HG02981 (cell line): ENCODE measurements around the gene DGCR2.

Experiments used
- ATAC-seq: cut with Tn5 transposase; IDR thresholded peaks from one replicate; pipeline ENCODE4 v1.9.1; 2021; ENCODE audit warnings: mild to moderate bottlenecking, moderate library complexity; ENCODE audit not compliant: unreplicated experiment

The DGCR2 gene

DNA sequence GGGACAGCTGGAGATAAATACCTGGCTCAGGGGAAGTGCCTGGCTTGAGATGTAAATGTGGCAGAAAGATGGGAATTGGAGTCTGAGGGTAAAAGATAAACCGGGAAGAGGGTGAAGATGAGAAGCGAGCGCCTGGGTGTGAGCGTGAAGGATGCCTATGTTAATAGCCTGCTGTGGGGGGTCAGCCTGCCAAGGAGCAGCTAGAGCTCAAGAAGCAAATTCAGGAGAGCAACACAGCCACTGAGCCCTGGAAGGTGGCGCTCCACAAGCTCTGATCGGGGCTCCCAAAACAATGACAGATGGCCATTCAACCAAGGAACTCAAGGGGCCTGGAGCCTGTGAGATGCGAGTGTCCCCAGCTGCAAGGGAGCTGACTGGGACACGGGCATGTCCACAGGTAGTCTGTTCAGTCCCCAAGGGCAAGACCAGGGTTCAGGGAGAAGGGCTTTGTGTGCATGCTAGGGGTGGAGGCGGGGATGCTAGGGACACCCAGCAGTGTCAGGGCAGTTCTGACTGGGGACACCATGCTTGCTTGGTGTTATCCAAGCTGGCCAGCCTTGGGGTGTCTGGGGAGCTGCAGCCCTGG is 25.1 kb upstream of the DGCR2 start:
- no peak for ATAC-seq

DNA sequence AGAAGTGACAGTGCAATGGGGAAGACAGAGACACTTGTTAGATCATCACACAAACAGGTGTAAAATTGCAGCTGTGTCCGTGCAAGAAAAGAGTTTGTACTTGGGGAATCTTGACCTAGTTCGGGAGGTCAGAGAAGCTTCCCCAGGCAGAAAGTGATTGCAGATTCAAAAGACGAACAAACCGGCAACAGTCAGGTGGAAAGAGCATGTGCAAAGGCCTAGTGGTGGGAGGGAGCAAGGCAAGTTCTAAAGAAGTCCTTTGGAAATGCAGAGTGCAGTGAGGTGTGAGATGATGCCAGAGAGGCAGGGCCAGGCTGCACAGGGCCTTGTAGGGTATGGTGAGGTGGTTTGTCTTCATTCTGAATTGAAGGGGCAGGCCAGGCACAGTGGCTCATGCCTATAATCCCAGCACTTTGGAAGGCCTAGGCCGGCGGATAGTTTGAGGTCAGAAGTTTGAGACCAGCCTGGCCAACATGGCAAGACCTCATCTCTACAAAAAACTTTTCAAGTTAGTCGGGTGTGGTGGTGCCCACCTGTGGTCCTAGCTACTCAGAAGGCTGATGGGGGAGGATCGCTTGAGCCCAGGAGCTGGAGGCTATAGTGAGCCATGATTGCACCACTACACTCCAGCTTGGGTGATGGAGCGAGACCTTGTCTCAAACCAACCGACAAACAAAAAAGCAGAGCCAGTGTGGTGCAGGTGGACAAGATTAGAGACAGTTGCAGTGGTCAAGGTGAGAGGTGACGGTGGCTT is 24.2 kb upstream of the DGCR2 start:
- no peak for ATAC-seq

DNA sequence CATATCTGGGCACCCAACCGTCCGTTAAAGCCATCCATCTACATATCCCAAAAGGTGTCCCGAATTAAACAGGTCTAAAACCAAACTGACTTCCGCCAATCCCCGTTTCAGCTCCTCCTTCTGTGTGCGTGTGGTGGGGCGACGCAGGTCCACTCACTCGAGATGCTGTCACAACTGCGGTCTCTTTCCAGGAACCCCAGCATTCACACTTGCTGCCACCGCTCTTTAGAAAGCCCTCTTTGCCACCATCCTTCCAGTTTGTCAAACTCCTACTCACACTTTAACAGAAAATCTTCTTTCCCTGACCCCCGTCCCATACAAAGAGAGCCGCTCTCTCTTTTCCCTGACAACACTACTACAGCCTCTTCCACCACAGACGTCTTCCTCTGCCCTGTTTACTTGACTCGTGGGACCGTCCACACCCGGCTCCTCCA is 21.8 kb upstream of the DGCR2 start:
- ATAC-seq, result no peak

GRCh38 chr22:19143212-19143611 is 21.0 kb upstream of the DGCR2 start:
- ATAC-seq, result no peak

DNA sequence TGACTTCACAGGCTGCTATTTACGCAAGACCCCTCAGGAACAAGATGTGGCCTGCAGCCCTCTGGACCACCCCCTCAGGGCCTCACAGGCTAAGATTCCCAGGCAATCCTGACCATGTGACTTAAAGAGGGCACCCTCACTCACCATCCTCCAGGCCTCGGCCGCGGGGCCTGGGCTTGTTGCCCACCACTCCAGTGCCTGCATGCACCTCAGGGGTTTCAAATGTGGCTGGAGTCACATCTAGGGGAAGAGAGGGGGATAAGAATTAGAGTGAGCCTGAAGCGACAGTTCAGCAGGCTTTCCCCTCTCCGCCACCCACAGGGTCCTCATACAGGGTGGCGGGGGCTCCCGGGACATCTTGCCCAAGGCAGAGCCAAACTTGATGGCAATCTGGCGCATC is 20.2 kb upstream of the DGCR2 start:
- ATAC-seq, result no peak

DNA sequence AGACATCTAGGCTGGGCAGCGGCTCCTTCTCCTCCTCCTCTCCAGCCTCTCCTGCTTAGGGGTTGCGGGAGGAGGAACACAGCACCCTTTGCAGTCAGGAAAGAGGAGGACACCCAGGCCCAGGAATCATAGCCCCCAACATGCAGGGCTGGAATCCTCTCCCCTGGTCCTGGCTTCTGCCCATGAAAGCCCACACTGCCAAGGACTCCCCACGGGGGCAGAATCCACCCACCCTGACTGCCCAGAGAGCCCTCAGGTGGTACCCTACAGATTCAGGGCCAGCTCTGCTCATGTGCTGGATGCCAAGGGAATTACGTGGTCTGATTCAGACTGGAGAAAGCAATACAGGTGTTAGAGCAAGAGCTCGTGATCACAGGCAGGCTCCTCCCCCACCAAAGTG is 17.8 kb upstream of the DGCR2 start:
- no peak for ATAC-seq

- ATAC-seq, result no peak
These were observed 16.8 kb upstream of the DGCR2 start for GRCh38 chr22:19139001-19139356.

DNA sequence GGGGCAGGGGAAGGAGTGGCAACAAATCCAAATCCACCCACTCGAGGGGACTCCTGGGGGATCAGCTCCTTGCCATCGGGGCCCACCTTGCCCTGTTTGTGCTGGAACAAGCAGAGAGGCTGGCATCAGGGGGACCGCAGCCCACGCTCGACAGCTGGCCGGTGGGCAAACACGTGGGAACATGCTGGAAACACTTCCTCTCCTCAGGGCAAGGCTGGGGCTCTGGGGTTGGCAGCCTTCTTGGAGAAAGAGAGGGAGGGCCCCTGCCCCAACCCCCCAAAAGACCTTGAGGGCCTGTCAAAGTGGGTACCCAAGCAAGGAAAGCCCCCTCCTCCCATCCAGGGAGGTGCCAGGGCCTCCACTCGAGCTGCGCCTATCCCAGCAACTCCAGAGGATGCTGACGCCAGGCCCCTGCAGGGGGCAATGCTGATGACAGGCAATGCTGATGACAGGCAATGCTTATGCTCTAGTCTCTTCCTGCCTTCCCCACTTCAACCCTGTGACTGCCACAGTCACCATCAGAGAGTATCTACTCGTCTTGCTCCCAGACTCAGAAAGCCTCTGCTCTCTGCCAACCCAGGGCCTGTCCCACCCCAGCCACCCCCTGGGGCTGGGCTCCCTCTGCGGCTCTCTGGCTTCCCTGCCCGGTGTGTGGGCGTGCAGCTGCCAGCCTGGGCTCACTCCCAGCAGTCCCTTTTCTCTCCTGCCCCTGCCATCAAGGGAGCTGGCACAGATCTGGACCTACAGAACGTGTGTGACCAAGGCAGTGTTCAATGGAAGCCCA is 16.2 kb upstream of the DGCR2 start:
- ATAC-seq, result no peak

GRCh38 chr22:19137384-19138216 is 15.4 kb upstream of the DGCR2 start:
- no peak for ATAC-seq

DNA sequence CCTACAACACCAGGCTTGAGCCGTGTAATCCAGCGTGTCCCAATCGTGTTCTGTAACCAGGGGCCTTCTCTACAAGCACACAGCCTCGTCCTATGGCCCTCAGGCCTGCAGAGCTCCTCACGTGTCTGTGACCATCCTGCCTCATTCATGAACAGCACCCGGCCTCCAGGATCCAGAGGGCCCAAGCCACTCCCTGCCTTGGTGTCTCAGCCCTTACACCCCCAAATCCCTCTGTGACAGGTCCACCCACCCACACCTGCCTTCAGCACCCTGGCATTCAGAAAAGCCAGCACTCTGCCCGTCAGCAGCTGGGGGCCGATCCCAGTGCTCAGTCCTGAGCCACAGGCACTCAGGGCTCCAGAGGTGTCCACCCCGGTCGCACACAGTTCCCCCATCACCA is 14.7 kb upstream of the DGCR2 start:
- no peak for ATAC-seq

- ATAC-seq, result no peak
These were observed 12.7 kb upstream of the DGCR2 start for GRCh38 chr22:19134874-19135273.

GRCh38 chr22:19134176-19134831 is 12.1 kb upstream of the DGCR2 start:
- no peak for ATAC-seq

GRCh38 chr22:19133561-19133960 is 11.3 kb upstream of the DGCR2 start:
- ATAC-seq, result no peak

- no peak for ATAC-seq
These were observed 10.6 kb upstream of the DGCR2 start for GRCh38 chr22:19132693-19133400.

GRCh38 chr22:19132153-19132552 is 9.9 kb upstream of the DGCR2 start:
- ATAC-seq, result no peak

DNA sequence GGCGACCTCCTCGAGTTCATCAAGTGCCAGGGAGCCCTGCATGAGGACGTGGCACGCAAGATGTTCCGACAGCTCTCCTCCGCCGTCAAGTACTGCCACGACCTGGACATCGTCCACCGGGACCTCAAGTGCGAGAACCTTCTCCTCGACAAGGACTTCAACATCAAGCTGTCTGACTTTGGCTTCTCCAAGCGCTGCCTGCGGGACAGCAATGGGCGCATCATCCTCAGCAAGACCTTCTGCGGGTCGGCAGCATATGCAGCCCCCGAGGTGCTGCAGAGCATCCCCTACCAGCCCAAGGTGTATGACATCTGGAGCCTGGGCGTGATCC is 9.4 kb upstream of the DGCR2 start:
- ATAC-seq, result no peak

DNA sequence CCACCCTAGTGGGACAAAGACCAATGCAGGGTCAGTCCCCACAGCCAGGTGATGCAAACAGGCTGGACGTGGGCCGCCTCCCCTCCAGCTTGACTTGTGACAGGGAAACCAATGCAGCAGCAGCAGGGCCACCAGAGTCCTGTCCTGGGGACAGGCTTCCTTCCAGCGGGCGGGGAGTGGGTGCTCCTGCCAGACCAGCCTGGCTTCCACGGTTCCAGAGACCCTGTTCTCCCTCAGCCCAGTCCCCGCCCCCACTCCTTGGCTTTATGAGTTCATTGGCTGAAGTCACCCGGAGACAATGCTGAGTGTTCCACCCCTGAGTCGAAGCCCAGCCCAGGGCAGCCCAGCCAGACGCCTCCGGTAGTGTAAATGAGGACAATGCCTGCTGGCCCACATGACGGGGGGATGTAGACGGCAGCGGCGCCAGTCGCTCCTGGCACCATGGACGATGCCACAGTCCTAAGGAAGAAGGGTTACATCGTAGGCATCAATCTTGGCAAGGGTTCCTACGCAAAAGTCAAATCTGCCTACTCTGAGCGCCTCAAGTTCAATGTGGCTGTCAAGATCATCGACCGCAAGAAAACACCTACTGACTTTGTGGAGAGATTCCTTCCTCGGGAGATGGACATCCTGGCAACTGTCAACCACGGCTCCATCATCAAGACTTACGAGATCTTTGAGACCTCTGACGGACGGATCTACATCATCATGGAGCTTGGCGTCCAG is 8.9 kb upstream of the DGCR2 start, which contains the start of gene TSSK2:
Gene TSSK2, plus strand, starts transcription at position 350 of the 726 bp plus-strand sequence. Its CDS starts 92 bp downstream, at position 442.
- ATAC-seq, result no peak

GRCh38 chr22:19129871-19130270 is 7.7 kb upstream of the DGCR2 start:
- ATAC-seq, result no peak

- ATAC-seq, result no peak
These were observed 6.9 kb upstream of the DGCR2 start for GRCh38 chr22:19128946-19129727.
